WTC11 (cell line): ENCODE data around the gene LETMD1. TPM values are rescaled to one million over a fixed set of nuclear protein-coding genes. Genes with fewer than 3 reads are reported as not detected.

Experiments
- ATAC-seq: fragments of 200-7000 bp; cut with Tn5 transposase; 2 replicates; pipeline ENCODE4 v1.10.0; 2021; ENCODE audit warnings: mild to moderate bottlenecking, moderate library complexity
- CTCF ChIA-PET: fragments of 300-600 bp; sonication (Branson Sonifier 250); formaldehyde crosslinking; loops from one replicate; lab custom pipeline; 2021; ENCODE audit warnings: antibody characterized with exemption; lab: Charles Lee
- POLR2A ChIA-PET: fragments of 350-600 bp; sonication (Branson Sonifier 250); formaldehyde crosslinking; loops from one replicate; lab custom pipeline; 2021; ENCODE audit warnings: antibody characterized with exemption; lab: Charles Lee
- DNase-seq: peaks from one replicate; pipeline ENCODE4 v3.0.0; 2021; ENCODE audit warnings: low spot score
- H3K27ac Mint-ChIP-seq: 2 replicates; pipeline ENCODE4 v1.8.0; 2021; ENCODE audit warnings: mixed read lengths
- H3K27me3 Mint-ChIP-seq: 2 replicates; pipeline ENCODE4 v1.8.0; 2021; ENCODE audit warnings: low read depth, mild to moderate bottlenecking, moderate library complexity, mixed read lengths
- H3K36me3 Mint-ChIP-seq: 2 replicates; pipeline ENCODE4 v1.8.0; 2021; ENCODE audit warnings: mixed read lengths
- H3K4me1 Mint-ChIP-seq: 2 replicates; pipeline ENCODE4 v1.8.0; 2022; ENCODE audit warnings: mixed read lengths
- H3K4me3 Mint-ChIP-seq: 2 replicates; pipeline ENCODE4 v1.8.0; 2021; ENCODE audit warnings: mild to moderate bottlenecking, moderate library complexity, mixed read lengths
- H3K9me3 Mint-ChIP-seq: 2 replicates; pipeline ENCODE4 v1.8.0; 2021; ENCODE audit warnings: mixed read lengths
- CBFB ChIP-seq: sonication (generic); formaldehyde crosslinking; IDR thresholded peaks from 2 replicates; pipeline ENCODE4 v1.8.1; 2022; ENCODE audit warnings: mild to moderate bottlenecking, low read depth, missing genetic modification reagents
- CREB1 ChIP-seq: sonication (generic); formaldehyde crosslinking; IDR thresholded peaks from 2 replicates; pipeline ENCODE4 v1.8.0; 2023; ENCODE audit warnings: mild to moderate bottlenecking, missing genetic modification reagents
- ELF4 ChIP-seq: sonication (generic); formaldehyde crosslinking; IDR thresholded peaks from 2 replicates; pipeline ENCODE4 v1.8.1; 2022; ENCODE audit warnings: low read depth, mild to moderate bottlenecking, moderate library complexity, missing genetic modification reagents
- EMX1 ChIP-seq: fragments of 250-450 bp; sonication (Bioruptor Pico); IDR thresholded peaks from 2 replicates; pipeline ENCODE4 v1.8.0; 2021; ENCODE audit warnings: mild to moderate bottlenecking
- FOXP1 ChIP-seq: sonication (generic); formaldehyde crosslinking; IDR thresholded peaks from 2 replicates; pipeline ENCODE4 v1.8.0; 2022; ENCODE audit warnings: missing genetic modification reagents, mild to moderate bottlenecking, moderate library complexity, borderline replicate concordance
- FOXP4 ChIP-seq: sonication (generic); formaldehyde crosslinking; IDR thresholded peaks from 2 replicates; pipeline ENCODE4 v1.8.0; 2022; ENCODE audit warnings: mild to moderate bottlenecking, missing genetic modification reagents
- GABPB1 ChIP-seq: sonication (generic); formaldehyde crosslinking; IDR thresholded peaks from 2 replicates; pipeline ENCODE4 v1.8.1; 2023; ENCODE audit warnings: mild to moderate bottlenecking, missing genetic modification reagents
- GTF2I ChIP-seq: fragments of 250-450 bp; sonication (Bioruptor Pico); conservative IDR thresholded peaks from 2 replicates; pipeline ENCODE4 v1.4.0; 2021; ENCODE audit warnings: mild to moderate bottlenecking
- JAZF1 ChIP-seq: fragments of 250-450 bp; sonication (Bioruptor Pico); IDR thresholded peaks from 2 replicates; pipeline ENCODE4 v1.9.0; 2021; ENCODE audit warnings: moderate library complexity, mild to moderate bottlenecking, inconsistent platforms
- JUN ChIP-seq: sonication (generic); formaldehyde crosslinking; IDR thresholded peaks from 2 replicates; pipeline ENCODE4 v1.8.0; 2023; ENCODE audit warnings: mild to moderate bottlenecking, missing genetic modification reagents
- KAT7 ChIP-seq: sonication (generic); formaldehyde crosslinking; IDR thresholded peaks from 2 replicates; pipeline ENCODE4 v1.8.1; 2023; ENCODE audit warnings: missing genetic modification reagents, mild to moderate bottlenecking, borderline replicate concordance
- MYBL2 ChIP-seq: sonication (generic); formaldehyde crosslinking; IDR thresholded peaks from 2 replicates; pipeline ENCODE4 v1.8.1; 2023; ENCODE audit warnings: mild to moderate bottlenecking, moderate library complexity, missing genetic modification reagents
- NFATC4 ChIP-seq: fragments of 250-450 bp; sonication (Bioruptor Pico); IDR thresholded peaks from 2 replicates; pipeline ENCODE4 v1.9.0; 2021; ENCODE audit warnings: mild to moderate bottlenecking
- NFYB ChIP-seq: sonication (generic); formaldehyde crosslinking; conservative IDR thresholded peaks from 2 replicates; pipeline ENCODE4 v1.8.0; 2022; ENCODE audit warnings: low read depth, missing genetic modification reagents
- NR3C1 ChIP-seq: sonication (generic); formaldehyde crosslinking; conservative IDR thresholded peaks from 2 replicates; pipeline ENCODE4 v1.8.1; 2023; ENCODE audit warnings: low read depth, mild to moderate bottlenecking, missing genetic modification reagents
- PREB ChIP-seq: sonication (generic); formaldehyde crosslinking; IDR thresholded peaks from 2 replicates; pipeline ENCODE4 v1.8.1; 2022; ENCODE audit warnings: mild to moderate bottlenecking, missing genetic modification reagents, moderate library complexity, borderline replicate concordance
- TP53 ChIP-seq: sonication (generic); formaldehyde crosslinking; IDR thresholded peaks from 2 replicates; pipeline ENCODE4 v1.8.1; 2023; ENCODE audit warnings: mild to moderate bottlenecking, missing genetic modification reagents
- ZNF138 ChIP-seq: sonication (generic); formaldehyde crosslinking; conservative IDR thresholded peaks from 2 replicates; pipeline ENCODE4 v1.8.1; 2022; ENCODE audit warnings: mild to moderate bottlenecking, moderate library complexity, missing genetic modification reagents
- ZNF396 ChIP-seq: fragments of 250-450 bp; sonication (Bioruptor Pico); IDR thresholded peaks from 2 replicates; pipeline ENCODE4 v1.8.0; 2021; ENCODE audit warnings: mild to moderate bottlenecking, moderate library complexity, borderline replicate concordance
- ZNF423 ChIP-seq: fragments of 250-450 bp; sonication (Bioruptor Pico); IDR thresholded peaks from 2 replicates; pipeline ENCODE4 v2.1.2; 2022; ENCODE audit warnings: mild to moderate bottlenecking, moderate library complexity
- total RNA-seq: library from RNA; stranded (reverse); gene quantifications from 3 replicates; pipeline ENCODE4 v1.2.3, GENCODE V29; 2021
- TF ChIP-seq, protein P1 (sequence below): sonication (generic); formaldehyde crosslinking; IDR thresholded peaks from 2 replicates; pipeline ENCODE4 v1.8.1; 2023; ENCODE audit warnings: mild to moderate bottlenecking, missing genetic modification reagents, moderate library complexity
- TF ChIP-seq, protein P2 (sequence below): sonication (generic); formaldehyde crosslinking; IDR thresholded peaks from 2 replicates; pipeline ENCODE4 v1.8.0; 2022; ENCODE audit warnings: mild to moderate bottlenecking, missing genetic modification reagents
- TF ChIP-seq, protein P3 (sequence below): sonication (generic); formaldehyde crosslinking; IDR thresholded peaks from 2 replicates; pipeline ENCODE4 v1.8.1; 2023; ENCODE audit warnings: mild to moderate bottlenecking, moderate library complexity, missing genetic modification reagents
- TF ChIP-seq, protein P4 (sequence below): sonication (generic); formaldehyde crosslinking; IDR thresholded peaks from 2 replicates; pipeline ENCODE4 v1.8.1; 2022; ENCODE audit warnings: low read depth, missing genetic modification reagents, borderline replicate concordance

Gene LETMD1
- total RNA-seq, 1 experiment from 2014 or later, result 43.3 TPM

GRCh38 chr12:51025836-51026638, 22.1 kb upstream of the LETMD1 start, which contains the start of gene SLC11A2 (continued):
- TF ChIP-seq, protein P1, sequence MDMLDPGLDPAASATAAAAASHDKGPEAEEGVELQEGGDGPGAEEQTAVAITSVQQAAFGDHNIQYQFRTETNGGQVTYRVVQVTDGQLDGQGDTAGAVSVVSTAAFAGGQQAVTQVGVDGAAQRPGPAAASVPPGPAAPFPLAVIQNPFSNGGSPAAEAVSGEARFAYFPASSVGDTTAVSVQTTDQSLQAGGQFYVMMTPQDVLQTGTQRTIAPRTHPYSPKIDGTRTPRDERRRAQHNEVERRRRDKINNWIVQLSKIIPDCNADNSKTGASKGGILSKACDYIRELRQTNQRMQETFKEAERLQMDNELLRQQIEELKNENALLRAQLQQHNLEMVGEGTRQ (CRISPR knock-in tag), result no peak; the same call in none of the 2 replicates
- TF ChIP-seq FOXP1 (CRISPR knock-in tag) (peak; percentile 98), CREB1 (0 out of 2 replicates have a peak, but pooled peaks have one; percentile 4), ZNF396 (CRISPR knock-in tag) (no peak), CBFB (CRISPR knock-in tag) (no peak), FOXP4 (CRISPR knock-in tag) (peak; percentile 57; the same call in 1 of the 2 replicates), TP53 (no peak), PREB (CRISPR knock-in tag) (no peak; the same call in 1 of the 2 replicates), GABPB1 (CRISPR knock-in tag) (peak; percentile 38; the same call in 1 of the 2 replicates), MYBL2 (CRISPR knock-in tag) (peak; percentile 95), NR3C1 (CRISPR knock-in tag) (no peak), ELF4 (CRISPR knock-in tag) (no peak), JAZF1 (CRISPR knock-in tag) (no peak), ZNF423 (CRISPR knock-in tag) (peak; percentile 77), NFATC4 (CRISPR knock-in tag) (no peak), KAT7 (no peak), JUN (CRISPR knock-in tag) (no peak)
- TF ChIP-seq, protein P2, sequence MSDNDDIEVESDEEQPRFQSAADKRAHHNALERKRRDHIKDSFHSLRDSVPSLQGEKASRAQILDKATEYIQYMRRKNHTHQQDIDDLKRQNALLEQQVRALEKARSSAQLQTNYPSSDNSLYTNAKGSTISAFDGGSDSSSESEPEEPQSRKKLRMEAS (CRISPR knock-in tag), result peak; percentile 91
- TF ChIP-seq, protein P3, sequence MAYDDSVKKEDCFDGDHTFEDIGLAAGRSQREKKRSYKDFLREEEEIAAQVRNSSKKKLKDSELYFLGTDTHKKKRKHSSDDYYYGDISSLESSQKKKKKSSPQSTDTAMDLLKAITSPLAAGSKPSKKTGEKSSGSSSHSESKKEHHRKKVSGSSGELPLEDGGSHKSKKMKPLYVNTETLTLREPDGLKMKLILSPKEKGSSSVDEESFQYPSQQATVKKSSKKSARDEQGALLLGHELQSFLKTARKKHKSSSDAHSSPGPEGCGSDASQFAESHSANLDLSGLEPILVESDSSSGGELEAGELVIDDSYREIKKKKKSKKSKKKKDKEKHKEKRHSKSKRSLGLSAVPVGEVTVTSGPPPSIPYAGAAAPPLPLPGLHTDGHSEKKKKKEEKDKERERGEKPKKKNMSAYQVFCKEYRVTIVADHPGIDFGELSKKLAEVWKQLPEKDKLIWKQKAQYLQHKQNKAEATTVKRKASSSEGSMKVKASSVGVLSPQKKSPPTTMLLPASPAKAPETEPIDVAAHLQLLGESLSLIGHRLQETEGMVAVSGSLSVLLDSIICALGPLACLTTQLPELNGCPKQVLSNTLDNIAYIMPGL (CRISPR knock-in tag), result peak; percentile 85; the same call in 1 of the 2 replicates

DNA sequence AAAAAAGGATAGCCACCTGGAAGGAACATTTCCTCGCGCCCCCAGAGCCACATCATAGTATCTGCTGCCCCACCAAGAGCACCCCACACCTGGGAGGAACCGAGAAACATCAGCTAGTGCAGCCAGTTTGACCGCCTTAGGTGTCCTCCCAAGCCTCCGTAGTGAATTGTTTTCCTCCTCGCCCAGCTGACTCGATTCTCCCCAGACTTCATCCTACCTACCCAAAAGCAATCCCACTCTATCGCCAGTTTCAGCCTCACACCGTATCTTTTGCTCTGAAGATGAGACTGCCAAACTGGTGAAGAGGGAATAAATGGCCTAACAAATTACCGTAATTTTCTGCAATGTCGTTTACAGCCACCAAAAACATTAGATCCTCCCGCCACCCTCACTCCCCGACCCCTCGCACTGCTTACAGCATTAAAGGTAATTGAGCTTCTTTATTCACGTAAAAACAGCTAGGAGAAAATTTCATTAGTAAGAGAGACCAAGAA, 20.7 kb upstream of the LETMD1 start:
- Mint-ChIP-seq H3K27me3 (no peaks in the 10 kb centered on the region), H3K27ac (peak overlapping the region; percentile 64; the same call in 1 of the 2 replicates), H3K9me3 (no peaks in the 10 kb centered on the region), H3K4me3 (peak overlapping the region; percentile 23), H3K36me3 (no peaks in the 10 kb centered on the region), H3K4me1 (peaks cover 41% of the 10 kb centered on the region)
- ChIA-PET POLR2A (interaction anchor here (0.5 to 1.5 kb wide), 8 partner anchors 22 to 515 kb away, joined by 3 to 5 read pairs (median 3); partner anchors contain the start of genes ATF1, CSRNP2 and POU6F1), CTCF (interaction anchor here (0.6 to 4.7 kb wide), 23 partner anchors 15 to 547 kb away, joined by 3 to 55 read pairs (median 4); partner anchors contain the start of genes ATF1, CSRNP2 and TMPRSS12)
- TF ChIP-seq ZNF138 (CRISPR knock-in tag) (no peak), NFYB (CRISPR knock-in tag) (no peak), EMX1 (no peak), GTF2I (CRISPR knock-in tag) (no peak)
- TF ChIP-seq, protein P4, sequence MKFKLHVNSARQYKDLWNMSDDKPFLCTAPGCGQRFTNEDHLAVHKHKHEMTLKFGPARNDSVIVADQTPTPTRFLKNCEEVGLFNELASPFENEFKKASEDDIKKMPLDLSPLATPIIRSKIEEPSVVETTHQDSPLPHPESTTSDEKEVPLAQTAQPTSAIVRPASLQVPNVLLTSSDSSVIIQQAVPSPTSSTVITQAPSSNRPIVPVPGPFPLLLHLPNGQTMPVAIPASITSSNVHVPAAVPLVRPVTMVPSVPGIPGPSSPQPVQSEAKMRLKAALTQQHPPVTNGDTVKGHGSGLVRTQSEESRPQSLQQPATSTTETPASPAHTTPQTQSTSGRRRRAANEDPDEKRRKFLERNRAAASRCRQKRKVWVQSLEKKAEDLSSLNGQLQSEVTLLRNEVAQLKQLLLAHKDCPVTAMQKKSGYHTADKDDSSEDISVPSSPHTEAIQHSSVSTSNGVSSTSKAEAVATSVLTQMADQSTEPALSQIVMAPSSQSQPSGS (CRISPR knock-in tag), result no peak
- no peak for ATAC-seq
- no peak for DNase-seq
